Loucy (cell line): ENCODE measurements around the gene ANKRD13B.

Experiments used
- H2AFZ ChIP-seq: fragments of 200-600 bp; sonication (generic); 2 replicates; pipeline ENCODE4 v1.6.0; 2016; ENCODE audit warnings: antibody characterized with exemption, mild to moderate bottlenecking, low read length, moderate library complexity
- H3F3A ChIP-seq: fragments of 200-600 bp; 2 replicates; pipeline ENCODE4 v1.6.0; 2016; ENCODE audit warnings: antibody characterized with exemption, low read depth, mild to moderate bottlenecking
- H3K27me3 ChIP-seq: fragments of 200-600 bp; sonication (generic); 2 replicates; pipeline ENCODE4 v1.6.1; 2014; ENCODE audit warnings: low read length, mild to moderate bottlenecking; ENCODE audit not compliant: insufficient read depth, poor library complexity, severe bottlenecking
- H3K36me3 ChIP-seq: fragments of 200-600 bp; sonication (generic); 2 replicates; pipeline ENCODE4 v1.6.1; 2016; ENCODE audit warnings: low read length; ENCODE audit not compliant: insufficient read depth
- H3K4me1 ChIP-seq: fragments of 200-600 bp; sonication (generic); 2 replicates; pipeline ENCODE4 v1.5.1; 2014; ENCODE audit warnings: low read length, mild to moderate bottlenecking; ENCODE audit not compliant: insufficient read depth, poor library complexity, severe bottlenecking
- H3K4me2 ChIP-seq: fragments of 200-600 bp; sonication (generic); 2 replicates; pipeline ENCODE4 v1.6.0; 2014; ENCODE audit warnings: antibody characterized with exemption, low read length, low read depth, mild to moderate bottlenecking; ENCODE audit not compliant: poor library complexity, severe bottlenecking
- H3K4me3 ChIP-seq: fragments of 200-600 bp; sonication (generic); 2 replicates; pipeline ENCODE4 v1.5.1; 2014; ENCODE audit warnings: low read length, mild to moderate bottlenecking, mixed read lengths; ENCODE audit not compliant: poor library complexity, severe bottlenecking
- H3K79me2 ChIP-seq: fragments of 200-600 bp; sonication (generic); 2 replicates; pipeline ENCODE4 v1.6.1; 2014; ENCODE audit warnings: low read length; ENCODE audit not compliant: insufficient read depth
- H3K9ac ChIP-seq: fragments of 200-600 bp; sonication (generic); 2 replicates; pipeline ENCODE4 v1.6.0; 2014; ENCODE audit warnings: mild to moderate bottlenecking, low read depth, low read length, moderate library complexity; ENCODE audit not compliant: poor library complexity, severe bottlenecking
- H3K9me2 ChIP-seq: fragments of 200-600 bp; sonication (generic); replicated peaks from 2 replicates; pipeline ENCODE4 v1.6.1; 2016; ENCODE audit warnings: low read depth, low read length, mixed read lengths
- H3K9me3 ChIP-seq: fragments of 200-600 bp; sonication (generic); 2 replicates; pipeline ENCODE4 v1.6.1; 2014; ENCODE audit warnings: mild to moderate bottlenecking, antibody characterized with exemption, low read length, low read depth; ENCODE audit not compliant: insufficient read depth
- H4K20me1 ChIP-seq: fragments of 200-600 bp; sonication (generic); 2 replicates; pipeline ENCODE4 v1.6.0; 2014; ENCODE audit warnings: antibody characterized with exemption, low read length, mild to moderate bottlenecking; ENCODE audit not compliant: insufficient read depth, poor library complexity, severe bottlenecking
- CTCF ChIP-seq: fragments of 200-600 bp; sonication (generic); conservative IDR thresholded peaks from 2 replicates; pipeline ENCODE4 v1.5.1; 2014; ENCODE audit warnings: mild to moderate bottlenecking, antibody characterized with exemption, low read length
- EZH2phosphoT487 ChIP-seq: fragments of 200-600 bp; IDR thresholded peaks from 2 replicates; pipeline ENCODE4 v1.6.1; 2018; ENCODE audit warnings: antibody characterized with exemption, mild to moderate bottlenecking, moderate library complexity, borderline replicate concordance

The ANKRD13B gene

GRCh38 chr17:29571883-29572681 lies 20.9 kb upstream of the ANKRD13B start:
- Histone ChIP-seq H3K79me2 (peaks cover 6% of the 10 kb centered on the region; the same call in 1 of the 2 replicates), H3K9me3 (no peaks in the 10 kb centered on the region), H3F3A (0 out of 2 replicates have a peak, but pooled peaks cover 3% of the 10 kb centered on the region), H3K4me2 (no peak overlapping the region), H4K20me1 (peaks cover 10% of the 10 kb centered on the region), H3K36me3 (peaks cover 31% of the 10 kb centered on the region; the same call in 1 of the 2 replicates), H3K9ac (no peak overlapping the region), H3K9me2 (no peaks in the 10 kb centered on the region), H2AFZ (no peak overlapping the region), H3K4me3 (no peak overlapping the region), H3K4me1 (peaks cover 6% of the 10 kb centered on the region), H3K27me3 (no peaks in the 10 kb centered on the region)
- TF ChIP-seq CTCF (no peak), EZH2phosphoT487 (no peak)

GRCh38 chr17:29572691-29573557 lies 20.0 kb upstream of the ANKRD13B start:
- no peaks in the 10 kb centered on the region for H3K9me3 ChIP-seq
- no peak overlapping the region for H3K4me3 ChIP-seq
- H3K9ac ChIP-seq, result no peak overlapping the region
- H3K4me1 ChIP-seq, result peaks cover 6% of the 10 kb centered on the region
- no peak overlapping the region for H3K4me2 ChIP-seq
- H4K20me1 ChIP-seq, result peaks cover 5% of the 10 kb centered on the region
- H3K79me2 ChIP-seq, result peaks cover 6% of the 10 kb centered on the region; the same call in 1 of the 2 replicates
- no peak for TF ChIP-seq EZH2phosphoT487
- TF ChIP-seq CTCF, result no peak; the same call in 1 of the 2 replicates
- peaks cover 37% of the 10 kb centered on the region; the same call in 1 of the 2 replicates for H3K36me3 ChIP-seq
- H3F3A ChIP-seq, result no peaks in the 10 kb centered on the region
- H3K9me2 ChIP-seq, result no peaks in the 10 kb centered on the region
- H2AFZ ChIP-seq, result no peak overlapping the region
- H3K27me3 ChIP-seq, result no peaks in the 10 kb centered on the region

GRCh38 chr17:29573558-29573869 lies 19.4 kb upstream of the ANKRD13B start:
- Histone ChIP-seq H3K4me1 (peaks cover 6% of the 10 kb centered on the region), H3K27me3 (no peaks in the 10 kb centered on the region)

More at GRCh38 chr17:29573558-29573869, 19.4 kb upstream of the ANKRD13B start:
- Histone ChIP-seq H3K36me3 (peaks cover 41% of the 10 kb centered on the region; the same call in 1 of the 2 replicates), H2AFZ (no peak overlapping the region), H4K20me1 (peaks cover 5% of the 10 kb centered on the region), H3K9me2 (no peaks in the 10 kb centered on the region), H3K9ac (no peak overlapping the region), H3K79me2 (peaks cover 6% of the 10 kb centered on the region; the same call in 1 of the 2 replicates), H3K9me3 (no peaks in the 10 kb centered on the region), H3F3A (no peaks in the 10 kb centered on the region), H3K4me3 (no peak overlapping the region), H3K4me2 (no peak overlapping the region)
- TF ChIP-seq EZH2phosphoT487, result no peak
- TF ChIP-seq CTCF, result no peak
